PC-9 (cell line): ENCODE measurements around the gene KIFBP. TPM values are rescaled to one million over a fixed set of nuclear protein-coding genes. Genes with fewer than 3 reads are reported as not detected.
"Not testable (repeated sequence)": the region's sequence is repeated elsewhere in the genome, so short reads cannot be mapped to it uniquely, and the experiment has no call there.

ENCODE experiments used
- BruUV-seq: library from RNA; stranded (reverse); fragments of 400-500 nt; replicated peaks from 2 replicates; lab custom pipeline; 2021; lab: Mats Ljungman, UMichigan
- CTCF ChIA-PET: fragments of 300-600 bp; sonication (Branson Sonifier 250); formaldehyde crosslinking; loops from one replicate; lab custom pipeline; 2022; ENCODE audit warnings: antibody characterized with exemption; lab: Charles Lee
- POLR2A ChIA-PET: fragments of 300-600 bp; sonication (Branson Sonifier 250); formaldehyde crosslinking; loops from one replicate; lab custom pipeline; 2022; ENCODE audit warnings: antibody characterized with exemption; ENCODE audit not compliant: unreplicated experiment; lab: Charles Lee
- DNase-seq, 2 experiments: peaks; one replicate each; pipeline versions ENCODE4 v3.0.0 to v3.0.0-alpha.2; 2015 to 2022; ENCODE audit warnings: mixed read lengths in 1 of 2
- H2AFZ ChIP-seq: fragments of 200-600 bp; sonication (generic); 2 replicates; pipeline ENCODE4 v1.8.1; 2017; ENCODE audit warnings: antibody characterized with exemption
- H3F3A ChIP-seq: fragments of 200-600 bp; sonication (generic); 2 replicates; pipeline ENCODE4 v1.8.1; 2017; ENCODE audit warnings: antibody characterized with exemption, mild to moderate bottlenecking, low read depth; ENCODE audit not compliant: insufficient read depth
- H3K27ac ChIP-seq: fragments of 200-600 bp; sonication (generic); 2 replicates; pipeline ENCODE4 v1.6.1; 2016; ENCODE audit warnings: mixed run types
- H3K27me3 ChIP-seq: fragments of 200-600 bp; sonication (generic); 2 replicates; pipeline ENCODE4 v1.6.1; 2016; ENCODE audit warnings: low read depth, mixed run types; ENCODE audit not compliant: insufficient read depth
- H3K36me3 ChIP-seq: fragments of 200-600 bp; sonication (generic); 2 replicates; pipeline ENCODE4 v1.6.1; 2016; ENCODE audit warnings: low read depth, mixed run types
- H3K4me1 ChIP-seq: fragments of 200-600 bp; sonication (generic); replicated peaks from 2 replicates; pipeline ENCODE4 v1.6.1; 2016; ENCODE audit warnings: mixed run types; ENCODE audit not compliant: insufficient read depth
- H3K4me2 ChIP-seq: fragments of 200-600 bp; sonication (generic); 2 replicates; pipeline ENCODE4 v1.6.1; 2017; ENCODE audit warnings: mixed run types
- H3K4me3 ChIP-seq: fragments of 200-600 bp; sonication (generic); 2 replicates; pipeline ENCODE4 v1.6.1; 2016; ENCODE audit warnings: mixed run types
- H3K79me2 ChIP-seq: fragments of 200-600 bp; sonication (generic); 2 replicates; pipeline ENCODE4 v1.6.1; 2017; ENCODE audit warnings: low read depth, mixed run types
- H3K9me2 ChIP-seq: fragments of 200-600 bp; sonication (generic); 2 replicates; pipeline ENCODE4 v1.8.1; 2017; ENCODE audit warnings: mild to moderate bottlenecking; ENCODE audit not compliant: insufficient read depth
- H3K9me3 ChIP-seq: fragments of 200-600 bp; sonication (generic); 2 replicates; pipeline ENCODE4 v1.8.1; 2016; ENCODE audit warnings: low read depth; ENCODE audit not compliant: insufficient read depth
- H4K20me1 ChIP-seq: fragments of 200-600 bp; sonication (generic); 2 replicates; pipeline ENCODE4 v1.8.1; 2017; ENCODE audit not compliant: insufficient read depth
- EZH2 ChIP-seq: fragments of 200-600 bp; sonication (generic); IDR thresholded peaks from 2 replicates; pipeline ENCODE4 v1.8.0; 2017; ENCODE audit warnings: antibody characterized with exemption, low read depth
- intact Hi-C: fragments of 100-400 bp; cut with micrococcal nuclease; formaldehyde crosslinking; loops from one replicate; pipeline ENCODE4 v1.10.0; 2022; ENCODE audit not compliant: unreplicated experiment
- total RNA-seq: library from RNA; stranded (reverse); gene quantifications from 2 replicates; pipeline ENCODE4 v1.2.3, GENCODE V29; 2021
- TF ChIP-seq, protein P1 (sequence below): fragments of 200-600 bp; sonication (generic); conservative IDR thresholded peaks from 2 replicates; pipeline ENCODE4 v1.6.1; 2017; ENCODE audit warnings: mixed run types, antibody characterized with exemption, mild to moderate bottlenecking, moderate library complexity

Gene KIFBP
- total RNA-seq, 1 experiment from 2014 or later = 30.1 TPM

- Histone ChIP-seq H3K36me3 (no peaks in the 10 kb centered on the region), H3K4me1 (no peaks in the 10 kb centered on the region), H3K79me2 (no peaks in the 10 kb centered on the region), H3F3A (no peaks in the 10 kb centered on the region), H3K27me3 (no peaks in the 10 kb centered on the region), H4K20me1 (no peaks in the 10 kb centered on the region), H3K9me3 (no peaks in the 10 kb centered on the region), H3K9me2 (no peaks in the 10 kb centered on the region), H3K4me3 (no peak overlapping the region), H3K4me2 (no peak overlapping the region), H2AFZ (no peak overlapping the region), H3K27ac (no peak overlapping the region)
- POLR2A ChIA-PET = no interaction called here
- TF ChIP-seq, protein P1, sequence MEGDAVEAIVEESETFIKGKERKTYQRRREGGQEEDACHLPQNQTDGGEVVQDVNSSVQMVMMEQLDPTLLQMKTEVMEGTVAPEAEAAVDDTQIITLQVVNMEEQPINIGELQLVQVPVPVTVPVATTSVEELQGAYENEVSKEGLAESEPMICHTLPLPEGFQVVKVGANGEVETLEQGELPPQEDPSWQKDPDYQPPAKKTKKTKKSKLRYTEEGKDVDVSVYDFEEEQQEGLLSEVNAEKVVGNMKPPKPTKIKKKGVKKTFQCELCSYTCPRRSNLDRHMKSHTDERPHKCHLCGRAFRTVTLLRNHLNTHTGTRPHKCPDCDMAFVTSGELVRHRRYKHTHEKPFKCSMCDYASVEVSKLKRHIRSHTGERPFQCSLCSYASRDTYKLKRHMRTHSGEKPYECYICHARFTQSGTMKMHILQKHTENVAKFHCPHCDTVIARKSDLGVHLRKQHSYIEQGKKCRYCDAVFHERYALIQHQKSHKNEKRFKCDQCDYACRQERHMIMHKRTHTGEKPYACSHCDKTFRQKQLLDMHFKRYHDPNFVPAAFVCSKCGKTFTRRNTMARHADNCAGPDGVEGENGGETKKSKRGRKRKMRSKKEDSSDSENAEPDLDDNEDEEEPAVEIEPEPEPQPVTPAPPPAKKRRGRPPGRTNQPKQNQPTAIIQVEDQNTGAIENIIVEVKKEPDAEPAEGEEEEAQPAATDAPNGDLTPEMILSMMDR = no peak
- no peak for TF ChIP-seq EZH2
- BruUV-seq = no TSS peak
- DNase-seq = no peak
- intact Hi-C loops = no loop called here
- CTCF ChIA-PET = no interaction called here
These were observed 44.7 kb downstream of the KIFBP start for GRCh38 chr10:69033256-69033655.

- Histone ChIP-seq H4K20me1 (no peaks in the 10 kb centered on the region), H3K9me2 (no peaks in the 10 kb centered on the region), H2AFZ (no peak overlapping the region), H3K4me1 (no peaks in the 10 kb centered on the region), H3K9me3 (no peaks in the 10 kb centered on the region), H3K4me2 (no peak overlapping the region), H3K36me3 (no peaks in the 10 kb centered on the region), H3F3A (peaks cover 3% of the 10 kb centered on the region; the same call in 1 of the 2 replicates), H3K4me3 (no peak overlapping the region), H3K79me2 (no peaks in the 10 kb centered on the region), H3K27ac (no peak overlapping the region), H3K27me3 (no peaks in the 10 kb centered on the region)
- TF ChIP-seq, protein P1 = no peak
- TF ChIP-seq EZH2 = no peak
- POLR2A ChIA-PET = no interaction called here
- BruUV-seq = no TSS peak
- no peak for DNase-seq
- intact Hi-C loops = no loop called here
- CTCF ChIA-PET = no interaction called here
These were observed 48.9 kb downstream of the KIFBP start for GRCh38 chr10:69037489-69037888.

DNA sequence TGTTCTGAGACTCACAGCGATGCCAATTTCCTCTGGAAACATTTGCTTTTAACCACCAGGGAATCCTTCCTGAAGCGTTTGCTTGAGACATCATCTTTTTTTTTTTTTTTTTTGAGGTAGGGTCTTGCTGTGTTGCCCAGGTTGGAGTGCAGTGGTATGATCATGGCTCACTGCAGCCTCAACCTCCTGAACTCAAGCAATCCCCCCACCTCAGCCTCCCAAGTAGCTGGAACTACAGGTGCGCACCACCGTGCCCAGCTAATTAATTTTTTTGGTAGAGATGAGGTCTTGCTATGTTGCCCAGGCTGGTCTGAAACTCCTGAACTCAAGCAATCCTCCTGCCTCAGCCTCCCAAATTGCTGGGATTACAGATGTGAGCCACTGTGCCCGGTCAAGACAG is 52.3 kb downstream of the KIFBP start:
- H3K9me2 ChIP-seq, H3K4me3 ChIP-seq, CTCF ChIA-PET, H3K36me3 ChIP-seq, H3K9me3 ChIP-seq, H3K27me3 ChIP-seq, H3K79me2 ChIP-seq, H4K20me1 ChIP-seq, BruUV-seq, intact Hi-C loops, H3K27ac ChIP-seq, H2AFZ ChIP-seq, DNase-seq, H3K4me2 ChIP-seq: not testable (repeated sequence)
- POLR2A ChIA-PET = interaction anchor here (0.7 kb wide), 1 partner anchor 21 kb away, joined by 4 read pairs; no protein-coding TSS in a partner anchor
- Histone ChIP-seq H3K4me1 (peaks cover 17% of the 10 kb centered on the region), H3F3A (peaks cover 21% of the 10 kb centered on the region; the same call in 1 of the 2 replicates)

- Histone ChIP-seq H3K9me3 (no peaks in the 10 kb centered on the region), H4K20me1 (no peaks in the 10 kb centered on the region), H3K79me2 (no peaks in the 10 kb centered on the region), H3K27ac (no peak overlapping the region), H3K9me2 (no peaks in the 10 kb centered on the region), H3K4me2 (no peak overlapping the region), H2AFZ (no peak overlapping the region), H3K4me3 (no peak overlapping the region), H3F3A (peaks cover 30% of the 10 kb centered on the region; the same call in 1 of the 2 replicates), H3K36me3 (no peaks in the 10 kb centered on the region), H3K4me1 (peaks cover 25% of the 10 kb centered on the region), H3K27me3 (no peaks in the 10 kb centered on the region)
- BruUV-seq = no TSS peak
- ChIA-PET POLR2A (no interaction called here), CTCF (interaction anchor here (0.5 kb wide), 1 partner anchor 28 kb away, joined by 3 read pairs; no protein-coding TSS in a partner anchor)
- DNase-seq = no peak
- intact Hi-C loops = no loop called here
- TF ChIP-seq, protein P1 = no peak
- TF ChIP-seq EZH2 = no peak
These were observed 53.8 kb downstream of the KIFBP start for GRCh38 chr10:69042417-69042816.
